ENCODE data around the gene KRT20. TPM values are rescaled to one million over a fixed set of nuclear protein-coding genes. Genes with fewer than 3 reads are reported as not detected.

The KRT20 gene
- total and polyA plus RNA-seq, 2 of the 13 experiments (the other 11 are each of a cell fraction or from before 2014, with no cell fraction given): 0.13 to 0.20 TPM

DNA sequence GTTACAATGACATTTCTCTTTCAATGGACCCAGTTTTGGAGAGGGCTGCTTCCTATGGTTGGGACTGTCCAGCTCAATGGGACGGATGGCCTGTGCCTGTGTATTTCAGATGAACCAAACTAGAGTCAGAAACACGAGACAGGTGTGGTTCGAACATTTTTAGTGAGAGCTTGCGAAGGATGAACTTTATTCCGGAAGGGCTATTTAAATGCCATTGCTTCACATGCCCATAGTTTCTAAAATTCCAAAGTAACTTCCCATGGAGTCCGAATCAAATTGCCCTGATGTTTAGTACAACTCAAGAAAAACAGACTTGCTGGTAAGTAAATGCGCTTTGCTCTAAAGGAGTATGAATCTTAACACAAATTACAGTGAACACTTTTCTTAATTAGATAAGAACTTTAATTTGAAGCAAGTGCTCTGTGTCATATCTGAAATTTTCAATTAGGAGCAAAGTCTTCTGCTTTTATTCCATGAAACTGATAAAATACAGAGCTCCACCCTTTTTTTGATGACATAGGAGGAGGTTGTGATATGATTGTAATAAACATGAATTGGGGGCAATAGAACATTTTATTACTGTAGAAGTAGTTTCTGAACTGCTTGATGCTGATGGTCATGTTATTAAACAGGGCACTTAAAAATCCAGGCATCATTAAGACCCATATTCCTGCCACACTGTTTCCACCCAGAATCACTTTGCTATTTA is 1.3 kb downstream of the KRT20 start (continued):
- TF ChIP-seq, protein P1, sequence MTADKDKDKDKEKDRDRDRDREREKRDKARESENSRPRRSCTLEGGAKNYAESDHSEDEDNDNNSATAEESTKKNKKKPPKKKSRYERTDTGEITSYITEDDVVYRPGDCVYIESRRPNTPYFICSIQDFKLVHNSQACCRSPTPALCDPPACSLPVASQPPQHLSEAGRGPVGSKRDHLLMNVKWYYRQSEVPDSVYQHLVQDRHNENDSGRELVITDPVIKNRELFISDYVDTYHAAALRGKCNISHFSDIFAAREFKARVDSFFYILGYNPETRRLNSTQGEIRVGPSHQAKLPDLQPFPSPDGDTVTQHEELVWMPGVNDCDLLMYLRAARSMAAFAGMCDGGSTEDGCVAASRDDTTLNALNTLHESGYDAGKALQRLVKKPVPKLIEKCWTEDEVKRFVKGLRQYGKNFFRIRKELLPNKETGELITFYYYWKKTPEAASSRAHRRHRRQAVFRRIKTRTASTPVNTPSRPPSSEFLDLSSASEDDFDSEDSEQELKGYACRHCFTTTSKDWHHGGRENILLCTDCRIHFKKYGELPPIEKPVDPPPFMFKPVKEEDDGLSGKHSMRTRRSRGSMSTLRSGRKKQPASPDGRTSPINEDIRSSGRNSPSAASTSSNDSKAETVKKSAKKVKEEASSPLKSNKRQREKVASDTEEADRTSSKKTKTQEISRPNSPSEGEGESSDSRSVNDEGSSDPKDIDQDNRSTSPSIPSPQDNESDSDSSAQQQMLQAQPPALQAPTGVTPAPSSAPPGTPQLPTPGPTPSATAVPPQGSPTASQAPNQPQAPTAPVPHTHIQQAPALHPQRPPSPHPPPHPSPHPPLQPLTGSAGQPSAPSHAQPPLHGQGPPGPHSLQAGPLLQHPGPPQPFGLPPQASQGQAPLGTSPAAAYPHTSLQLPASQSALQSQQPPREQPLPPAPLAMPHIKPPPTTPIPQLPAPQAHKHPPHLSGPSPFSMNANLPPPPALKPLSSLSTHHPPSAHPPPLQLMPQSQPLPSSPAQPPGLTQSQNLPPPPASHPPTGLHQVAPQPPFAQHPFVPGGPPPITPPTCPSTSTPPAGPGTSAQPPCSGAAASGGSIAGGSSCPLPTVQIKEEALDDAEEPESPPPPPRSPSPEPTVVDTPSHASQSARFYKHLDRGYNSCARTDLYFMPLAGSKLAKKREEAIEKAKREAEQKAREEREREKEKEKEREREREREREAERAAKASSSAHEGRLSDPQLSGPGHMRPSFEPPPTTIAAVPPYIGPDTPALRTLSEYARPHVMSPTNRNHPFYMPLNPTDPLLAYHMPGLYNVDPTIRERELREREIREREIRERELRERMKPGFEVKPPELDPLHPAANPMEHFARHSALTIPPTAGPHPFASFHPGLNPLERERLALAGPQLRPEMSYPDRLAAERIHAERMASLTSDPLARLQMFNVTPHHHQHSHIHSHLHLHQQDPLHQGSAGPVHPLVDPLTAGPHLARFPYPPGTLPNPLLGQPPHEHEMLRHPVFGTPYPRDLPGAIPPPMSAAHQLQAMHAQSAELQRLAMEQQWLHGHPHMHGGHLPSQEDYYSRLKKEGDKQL (CRISPR knock-in tag; IDR thresholded peaks at IDR 0.05; ENCODE audit: low read depth): no peak
- TF ChIP-seq KLF6 (CRISPR knock-in tag; IDR thresholded peaks at IDR 0.05): no peak
- TF ChIP-seq, protein P2, sequence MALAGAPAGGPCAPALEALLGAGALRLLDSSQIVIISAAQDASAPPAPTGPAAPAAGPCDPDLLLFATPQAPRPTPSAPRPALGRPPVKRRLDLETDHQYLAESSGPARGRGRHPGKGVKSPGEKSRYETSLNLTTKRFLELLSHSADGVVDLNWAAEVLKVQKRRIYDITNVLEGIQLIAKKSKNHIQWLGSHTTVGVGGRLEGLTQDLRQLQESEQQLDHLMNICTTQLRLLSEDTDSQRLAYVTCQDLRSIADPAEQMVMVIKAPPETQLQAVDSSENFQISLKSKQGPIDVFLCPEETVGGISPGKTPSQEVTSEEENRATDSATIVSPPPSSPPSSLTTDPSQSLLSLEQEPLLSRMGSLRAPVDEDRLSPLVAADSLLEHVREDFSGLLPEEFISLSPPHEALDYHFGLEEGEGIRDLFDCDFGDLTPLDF (CRISPR knock-in tag; IDR thresholded peaks at IDR 0.05): no peak
- no peak for TF ChIP-seq HNRNPL (IDR thresholded peaks at IDR 0.05; ENCODE audit: low read depth, low read length)
- TF ChIP-seq ZNF205 (CRISPR knock-in tag; IDR thresholded peaks at IDR 0.05): no peak
- TF ChIP-seq, protein P3, sequence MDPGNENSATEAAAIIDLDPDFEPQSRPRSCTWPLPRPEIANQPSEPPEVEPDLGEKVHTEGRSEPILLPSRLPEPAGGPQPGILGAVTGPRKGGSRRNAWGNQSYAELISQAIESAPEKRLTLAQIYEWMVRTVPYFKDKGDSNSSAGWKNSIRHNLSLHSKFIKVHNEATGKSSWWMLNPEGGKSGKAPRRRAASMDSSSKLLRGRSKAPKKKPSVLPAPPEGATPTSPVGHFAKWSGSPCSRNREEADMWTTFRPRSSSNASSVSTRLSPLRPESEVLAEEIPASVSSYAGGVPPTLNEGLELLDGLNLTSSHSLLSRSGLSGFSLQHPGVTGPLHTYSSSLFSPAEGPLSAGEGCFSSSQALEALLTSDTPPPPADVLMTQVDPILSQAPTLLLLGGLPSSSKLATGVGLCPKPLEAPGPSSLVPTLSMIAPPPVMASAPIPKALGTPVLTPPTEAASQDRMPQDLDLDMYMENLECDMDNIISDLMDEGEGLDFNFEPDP (CRISPR knock-in tag; conservative IDR thresholded peaks at IDR 0.05): no peak
- TF ChIP-seq, protein P4, sequence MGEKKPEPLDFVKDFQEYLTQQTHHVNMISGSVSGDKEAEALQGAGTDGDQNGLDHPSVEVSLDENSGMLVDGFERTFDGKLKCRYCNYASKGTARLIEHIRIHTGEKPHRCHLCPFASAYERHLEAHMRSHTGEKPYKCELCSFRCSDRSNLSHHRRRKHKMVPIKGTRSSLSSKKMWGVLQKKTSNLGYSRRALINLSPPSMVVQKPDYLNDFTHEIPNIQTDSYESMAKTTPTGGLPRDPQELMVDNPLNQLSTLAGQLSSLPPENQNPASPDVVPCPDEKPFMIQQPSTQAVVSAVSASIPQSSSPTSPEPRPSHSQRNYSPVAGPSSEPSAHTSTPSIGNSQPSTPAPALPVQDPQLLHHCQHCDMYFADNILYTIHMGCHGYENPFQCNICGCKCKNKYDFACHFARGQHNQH (CRISPR knock-in tag; IDR thresholded peaks at IDR 0.05): no peak
- TF ChIP-seq TEAD2 (CRISPR knock-in tag; IDR thresholded peaks at IDR 0.05): no peak
- no peak for TF ChIP-seq RFX5 (IDR thresholded peaks at IDR 0.05; ENCODE audit: low read depth, low read length)
- no peak for TF ChIP-seq RBM39 (IDR thresholded peaks at IDR 0.05; ENCODE audit: low read depth, low read length, poor library complexity, severe bottlenecking)
- TF ChIP-seq RFXANK (CRISPR knock-in tag; IDR thresholded peaks at IDR 0.05): no peak
- TF ChIP-seq, protein P5, sequence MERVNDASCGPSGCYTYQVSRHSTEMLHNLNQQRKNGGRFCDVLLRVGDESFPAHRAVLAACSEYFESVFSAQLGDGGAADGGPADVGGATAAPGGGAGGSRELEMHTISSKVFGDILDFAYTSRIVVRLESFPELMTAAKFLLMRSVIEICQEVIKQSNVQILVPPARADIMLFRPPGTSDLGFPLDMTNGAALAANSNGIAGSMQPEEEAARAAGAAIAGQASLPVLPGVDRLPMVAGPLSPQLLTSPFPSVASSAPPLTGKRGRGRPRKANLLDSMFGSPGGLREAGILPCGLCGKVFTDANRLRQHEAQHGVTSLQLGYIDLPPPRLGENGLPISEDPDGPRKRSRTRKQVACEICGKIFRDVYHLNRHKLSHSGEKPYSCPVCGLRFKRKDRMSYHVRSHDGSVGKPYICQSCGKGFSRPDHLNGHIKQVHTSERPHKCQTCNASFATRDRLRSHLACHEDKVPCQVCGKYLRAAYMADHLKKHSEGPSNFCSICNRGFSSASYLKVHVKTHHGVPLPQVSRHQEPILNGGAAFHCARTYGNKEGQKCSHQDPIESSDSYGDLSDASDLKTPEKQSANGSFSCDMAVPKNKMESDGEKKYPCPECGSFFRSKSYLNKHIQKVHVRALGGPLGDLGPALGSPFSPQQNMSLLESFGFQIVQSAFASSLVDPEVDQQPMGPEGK (CRISPR knock-in tag; IDR thresholded peaks at IDR 0.05): no peak
- TF ChIP-seq RFXAP (CRISPR knock-in tag; IDR thresholded peaks at IDR 0.05; ENCODE audit: borderline replicate concordance): no peak

Measured in HepG2 (cell line).